GM19240 (cell line): ENCODE data around the gene TNN.

Source experiments
- DNase-seq: peaks from one replicate; pipeline ENCODE4 v3.0.0; 2011; ENCODE audit warnings: low spot score; ENCODE audit not compliant: insufficient read length

Gene TNN

DNA sequence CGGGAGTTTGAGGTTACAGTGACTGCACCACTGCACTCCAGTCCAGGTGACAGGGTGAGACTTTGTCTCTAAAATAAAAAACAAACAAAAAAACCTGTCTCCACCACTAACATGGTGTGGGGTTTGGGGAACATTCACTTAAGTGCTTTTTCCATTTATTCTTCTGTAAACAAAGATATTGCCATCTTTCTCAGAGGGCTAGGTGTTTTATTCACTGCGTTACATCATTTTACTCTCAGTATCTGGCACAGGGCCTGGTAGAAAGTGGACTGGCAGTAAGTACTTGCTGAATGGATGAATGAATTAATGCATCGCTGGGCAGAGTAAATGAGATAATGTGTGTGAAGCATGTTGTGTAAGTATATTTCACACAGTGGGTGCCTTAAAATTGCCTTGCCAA lies 104.9 kb downstream of the TNN start:
- DNase-seq, result no peak

DNA sequence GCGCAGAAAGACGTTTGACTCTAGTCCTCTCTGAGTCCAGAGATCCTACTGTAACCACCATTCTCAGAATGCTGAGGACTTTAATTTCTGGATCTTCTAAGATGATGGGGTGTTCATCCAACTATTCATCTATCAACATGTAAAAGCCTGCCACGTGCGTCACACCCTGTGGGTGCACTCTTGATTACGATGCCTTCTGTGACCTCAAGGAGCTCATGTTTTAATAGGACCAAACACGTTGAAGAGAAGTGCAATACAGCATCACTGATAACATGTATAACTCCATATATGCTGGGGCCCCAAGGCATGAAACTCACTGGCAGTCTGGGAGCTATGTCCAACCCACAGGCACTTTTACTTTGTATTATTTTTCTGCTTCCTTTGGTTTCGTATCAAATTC lies 105.9 kb downstream of the TNN start:
- no peak for DNase-seq

DNA sequence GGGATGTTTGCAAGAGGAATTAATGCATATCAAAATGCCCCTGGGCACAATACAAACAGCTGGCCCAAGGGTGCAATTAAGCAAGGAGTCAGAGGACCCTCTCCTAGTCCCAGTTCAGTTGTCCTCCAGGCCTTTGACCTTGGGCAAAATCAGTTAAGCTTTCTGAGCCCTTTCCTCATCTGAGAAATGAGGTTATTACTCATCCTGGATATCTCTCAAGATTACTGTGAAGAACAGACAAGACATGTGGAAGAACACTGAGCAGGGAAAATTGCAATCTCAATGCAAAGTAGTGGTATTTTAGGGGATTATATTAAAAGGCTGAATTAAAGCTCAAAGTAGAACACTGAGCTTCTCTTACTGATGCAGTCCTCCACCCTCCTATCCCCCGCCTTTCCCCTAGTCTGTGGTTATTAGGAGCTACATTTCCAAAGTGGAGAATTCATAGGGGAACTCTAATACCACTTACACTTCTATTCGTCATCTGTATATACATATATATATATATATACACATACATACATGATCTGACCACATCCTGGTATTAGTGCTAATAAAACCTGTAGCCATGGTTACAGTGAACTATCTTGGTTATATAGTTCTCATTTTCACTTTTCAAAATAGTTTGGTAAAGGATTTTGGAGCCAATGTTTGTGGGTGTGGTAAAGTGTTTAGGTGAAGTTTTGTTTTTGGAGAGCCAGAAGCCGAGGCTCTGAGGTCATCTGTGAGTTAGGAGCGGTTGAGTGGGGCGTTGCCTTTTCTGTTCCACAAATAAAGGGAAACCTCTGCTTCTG lies 106.9 kb downstream of the TNN start:
- no peak for DNase-seq

DNA sequence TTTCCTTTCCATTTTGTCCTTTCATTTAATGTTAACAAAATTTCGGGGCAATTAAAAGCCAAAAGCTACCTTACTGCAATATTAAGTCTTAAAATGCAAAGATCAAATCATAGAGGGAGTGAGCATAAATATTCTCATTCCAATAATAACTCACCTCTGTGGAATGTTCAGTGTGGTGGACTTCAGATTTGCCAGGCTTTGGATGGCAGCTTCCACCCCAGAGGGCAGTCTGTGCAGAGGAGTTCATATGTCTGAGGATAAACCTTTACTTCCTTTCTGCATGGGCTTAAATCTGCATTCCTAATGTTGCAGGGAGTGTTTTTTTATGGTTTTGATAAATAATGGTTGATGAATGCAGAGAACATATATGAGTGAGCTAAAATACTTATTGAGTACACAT lies 108.6 kb downstream of the TNN start:
- DNase-seq, result no peak

DNA sequence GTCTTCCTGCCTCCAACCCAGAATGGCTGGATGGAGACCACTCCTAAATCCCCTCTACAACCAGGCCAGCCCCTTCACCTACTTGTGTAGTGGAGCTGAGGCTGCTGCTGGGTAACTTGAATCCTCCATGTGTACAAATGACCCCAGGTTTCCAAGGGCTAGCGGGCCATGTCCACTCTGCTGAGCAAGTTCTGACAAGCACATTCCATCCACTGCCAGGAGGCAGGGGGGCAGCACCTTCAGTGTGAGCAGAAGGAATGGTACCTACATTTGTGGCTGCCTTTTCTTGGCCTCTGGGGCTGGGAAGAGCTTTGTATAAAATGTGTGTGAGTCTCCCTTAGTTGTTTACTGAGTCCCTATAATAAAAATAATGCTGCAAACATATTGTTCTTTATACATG lies 110.4 kb downstream of the TNN start:
- no peak for DNase-seq

DNA sequence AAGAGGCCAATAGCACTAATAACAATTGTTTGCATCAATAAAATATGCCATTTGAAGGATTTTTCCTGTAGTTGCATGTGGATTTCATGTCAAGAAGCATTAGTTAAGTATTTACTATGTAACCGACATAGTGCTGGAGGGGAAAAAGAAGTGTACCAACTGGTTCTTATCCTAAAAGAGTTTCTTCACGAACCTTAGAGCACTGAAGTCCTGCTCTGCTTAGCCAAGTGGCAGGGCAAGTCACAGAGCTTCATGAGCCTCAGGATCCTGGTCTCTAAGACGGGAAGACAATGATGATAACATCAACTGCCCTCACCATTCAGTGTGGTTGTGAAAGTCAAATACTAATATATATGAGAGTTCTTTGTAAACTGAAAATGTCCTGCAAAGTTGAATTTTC lies 110.8 kb downstream of the TNN start:
- DNase-seq, result no peak

DNA sequence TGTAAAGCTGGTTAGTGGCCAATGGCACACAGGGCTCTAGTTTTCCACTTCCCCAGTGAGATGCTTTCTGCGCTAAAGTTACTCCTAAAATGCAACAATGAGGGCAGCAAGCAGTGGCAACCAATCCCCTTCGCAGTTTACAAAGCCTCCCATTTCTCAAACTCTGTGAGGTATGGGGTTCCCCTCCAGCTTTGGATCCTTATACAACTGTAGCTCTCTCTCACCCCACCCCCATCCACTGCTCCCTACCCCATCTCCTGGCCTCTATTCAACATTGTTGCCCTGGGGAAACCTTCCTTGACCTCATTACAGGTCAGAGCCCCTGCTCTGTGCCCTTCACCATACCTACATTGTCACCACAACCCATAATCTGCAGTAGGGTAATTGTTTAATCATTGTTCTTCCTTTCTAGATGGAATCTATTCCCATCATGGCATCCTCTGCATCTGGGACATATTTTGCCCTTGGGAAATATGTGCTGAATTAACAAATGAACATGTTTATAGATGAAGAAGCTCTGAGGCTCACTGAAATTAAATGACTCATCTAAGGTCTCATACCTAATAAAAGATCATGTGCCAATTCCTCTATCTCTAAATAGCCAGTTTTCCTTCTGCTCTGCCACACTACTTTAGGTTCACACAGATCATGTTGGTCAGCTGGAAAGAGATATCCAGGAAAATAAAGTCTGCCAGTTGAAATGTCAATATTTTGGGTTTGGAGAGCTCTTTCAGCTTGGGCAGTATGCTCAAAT lies 112.4 kb downstream of the TNN start:
- no peak for DNase-seq

DNA sequence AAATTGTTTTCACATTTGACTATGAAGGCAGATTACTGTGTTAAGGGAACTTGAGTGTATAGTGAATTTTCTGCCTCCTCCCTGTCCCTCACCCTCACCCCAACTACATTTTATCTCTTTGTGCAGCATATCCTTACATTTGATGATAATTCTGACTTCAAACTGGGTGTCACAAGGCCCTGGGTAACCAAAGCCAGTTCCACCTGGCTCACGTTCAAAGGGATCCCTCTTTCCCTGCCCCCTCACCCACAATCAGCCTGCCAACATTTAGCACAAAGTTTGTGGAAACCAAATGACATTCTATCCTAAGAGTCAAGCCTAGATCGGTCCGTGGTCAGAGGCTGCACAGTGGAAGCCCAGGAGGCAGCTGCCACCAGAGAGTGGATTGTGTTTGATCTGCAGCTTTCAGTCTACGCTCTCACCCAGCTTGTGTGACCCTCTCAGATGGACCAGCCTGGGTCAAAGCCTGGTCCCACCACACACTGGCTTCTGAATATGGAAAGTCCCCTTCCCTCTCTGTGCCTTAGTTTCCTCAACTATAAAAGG lies 114.6 kb downstream of the TNN start:
- DNase-seq, result no peak

DNA sequence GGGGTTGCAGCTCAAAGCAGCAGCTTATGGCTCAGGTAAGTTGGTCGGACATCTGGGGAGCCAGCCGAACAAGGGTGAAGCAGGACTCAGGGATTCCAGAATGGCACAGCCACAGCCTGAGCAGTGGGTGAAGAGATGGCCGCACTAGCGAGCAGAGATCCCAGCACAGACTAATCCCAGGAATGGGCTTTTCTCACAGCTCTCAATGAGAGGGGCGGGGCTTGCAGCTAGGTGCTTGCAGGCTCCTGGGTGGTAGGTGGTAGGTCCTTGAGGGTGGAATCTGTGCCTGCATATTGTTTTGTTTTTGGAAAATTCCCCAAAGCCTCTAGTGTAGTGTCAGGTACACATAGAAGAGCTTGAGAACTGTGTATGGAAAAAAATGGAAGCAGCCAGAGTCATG lies 116.0 kb downstream of the TNN start:
- DNase-seq, result no peak

DNA sequence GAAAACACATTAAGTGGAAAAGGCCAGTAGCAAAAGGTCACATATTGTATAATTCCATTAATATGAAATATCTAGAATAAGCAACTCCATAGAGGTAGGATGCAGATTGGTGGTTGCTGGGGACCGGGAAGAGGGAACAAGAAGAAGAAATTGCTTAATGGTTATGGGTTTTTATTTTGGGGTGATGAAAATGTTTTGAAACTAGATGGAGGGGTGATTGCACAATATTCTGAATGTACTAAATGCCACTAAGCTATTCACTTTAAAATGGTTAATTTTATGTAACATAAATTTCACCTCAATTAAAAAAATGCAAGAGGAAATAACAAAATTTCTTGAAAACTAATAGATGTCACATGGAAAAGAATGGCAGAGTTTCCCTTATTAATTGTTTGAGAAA lies 118.3 kb downstream of the TNN start:
- DNase-seq, result no peak

DNA sequence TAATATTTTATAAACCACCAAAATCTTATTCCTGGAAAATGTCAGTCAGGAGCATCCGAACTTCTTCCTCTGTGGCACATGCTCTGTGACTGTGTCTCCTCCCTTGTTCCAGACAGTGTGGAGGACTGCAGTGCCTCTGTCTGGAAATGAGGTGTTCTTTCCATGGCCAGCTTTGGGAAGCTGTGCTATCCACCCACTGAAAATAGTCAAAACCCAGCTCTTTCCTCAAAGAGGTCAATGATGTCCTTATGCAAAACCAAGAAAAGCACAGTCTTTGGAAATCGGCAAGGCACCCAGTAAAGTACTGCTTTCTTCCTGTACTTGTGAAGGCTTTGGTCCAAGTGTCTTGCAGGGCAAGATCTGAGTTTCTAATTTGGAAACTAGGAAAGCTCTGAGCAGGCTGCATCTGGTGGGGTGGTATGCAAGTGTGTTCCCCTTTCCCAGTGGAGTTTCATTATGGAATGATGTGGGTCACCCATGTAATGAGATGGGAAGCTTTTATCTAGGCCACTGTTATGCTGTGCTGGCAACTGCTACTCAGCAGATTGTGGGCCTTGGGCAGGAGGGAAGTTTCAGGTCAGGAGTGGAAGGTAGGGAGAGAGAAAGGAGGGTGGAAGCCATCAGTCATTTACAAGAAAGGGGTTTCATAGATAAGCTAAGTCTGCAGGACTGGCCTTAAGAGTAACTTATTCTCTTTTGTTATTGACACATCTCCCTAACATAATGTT lies 119.0 kb downstream of the TNN start:
- no peak for DNase-seq

DNA sequence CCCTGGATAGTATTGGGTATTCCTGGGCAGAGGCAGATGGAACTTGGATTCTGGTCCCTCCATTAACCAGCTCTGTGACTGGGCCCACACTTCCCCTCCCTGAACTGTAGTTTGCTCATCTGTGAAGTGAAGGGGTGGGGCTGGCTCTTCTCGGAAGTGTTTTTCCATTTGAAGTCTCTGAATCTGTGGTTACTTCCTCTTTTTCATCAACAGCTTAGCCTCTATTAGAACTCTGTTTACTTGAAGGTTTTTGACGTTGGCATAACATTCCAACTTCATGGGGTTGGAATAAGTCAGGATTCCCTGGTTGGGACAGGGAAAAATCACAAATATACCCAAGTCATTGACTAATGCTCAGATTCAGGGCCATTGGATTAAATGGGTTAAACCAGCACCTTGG lies 121.3 kb downstream of the TNN start:
- DNase-seq, result peak; percentile 50

DNA sequence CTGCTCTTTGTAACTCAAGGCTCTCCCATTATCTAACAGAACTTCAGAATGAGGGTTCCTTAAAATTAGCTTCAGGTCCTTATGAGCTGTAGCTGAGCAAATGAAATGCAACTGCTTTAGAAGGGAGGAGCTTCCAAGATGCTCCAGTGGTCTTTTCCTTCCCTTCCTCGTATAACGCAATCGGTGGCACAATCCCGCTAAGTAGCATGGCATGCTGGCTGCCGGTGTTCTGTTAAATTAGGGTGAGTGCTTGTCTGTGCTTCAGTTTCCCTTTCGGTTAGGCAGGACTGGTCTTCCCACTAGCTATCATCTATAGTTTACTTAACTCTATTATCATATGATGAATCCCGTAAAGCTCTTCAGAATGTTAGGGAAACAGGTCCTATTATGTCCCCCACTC lies 124.0 kb downstream of the TNN start:
- no peak for DNase-seq

DNA sequence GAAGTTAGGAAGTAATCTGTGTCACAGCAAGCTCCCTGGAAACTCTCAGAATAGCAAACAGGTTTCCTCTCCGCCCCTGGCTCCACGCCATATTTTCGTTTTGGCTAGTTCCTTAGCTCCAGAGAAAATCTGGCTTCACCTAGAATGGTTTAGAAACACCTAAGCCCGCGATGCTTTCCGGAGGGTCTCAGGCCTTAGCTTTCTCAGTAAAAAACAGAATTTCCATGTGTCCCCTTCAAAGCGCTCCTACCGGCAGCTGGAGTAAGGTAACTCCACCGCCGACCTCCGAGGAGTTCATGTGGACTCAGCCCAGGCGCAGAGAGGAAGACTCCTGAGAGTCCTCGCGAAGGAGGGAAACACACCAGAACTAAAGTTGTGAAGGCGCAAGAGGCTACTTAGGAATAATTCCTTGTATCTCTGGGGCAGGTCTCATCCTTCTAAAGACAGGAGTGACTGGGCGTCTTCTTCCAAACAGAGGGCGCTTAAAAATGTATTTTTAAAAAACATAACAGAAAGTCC lies 124.5 kb downstream of the TNN start:
- no peak for DNase-seq

DNA sequence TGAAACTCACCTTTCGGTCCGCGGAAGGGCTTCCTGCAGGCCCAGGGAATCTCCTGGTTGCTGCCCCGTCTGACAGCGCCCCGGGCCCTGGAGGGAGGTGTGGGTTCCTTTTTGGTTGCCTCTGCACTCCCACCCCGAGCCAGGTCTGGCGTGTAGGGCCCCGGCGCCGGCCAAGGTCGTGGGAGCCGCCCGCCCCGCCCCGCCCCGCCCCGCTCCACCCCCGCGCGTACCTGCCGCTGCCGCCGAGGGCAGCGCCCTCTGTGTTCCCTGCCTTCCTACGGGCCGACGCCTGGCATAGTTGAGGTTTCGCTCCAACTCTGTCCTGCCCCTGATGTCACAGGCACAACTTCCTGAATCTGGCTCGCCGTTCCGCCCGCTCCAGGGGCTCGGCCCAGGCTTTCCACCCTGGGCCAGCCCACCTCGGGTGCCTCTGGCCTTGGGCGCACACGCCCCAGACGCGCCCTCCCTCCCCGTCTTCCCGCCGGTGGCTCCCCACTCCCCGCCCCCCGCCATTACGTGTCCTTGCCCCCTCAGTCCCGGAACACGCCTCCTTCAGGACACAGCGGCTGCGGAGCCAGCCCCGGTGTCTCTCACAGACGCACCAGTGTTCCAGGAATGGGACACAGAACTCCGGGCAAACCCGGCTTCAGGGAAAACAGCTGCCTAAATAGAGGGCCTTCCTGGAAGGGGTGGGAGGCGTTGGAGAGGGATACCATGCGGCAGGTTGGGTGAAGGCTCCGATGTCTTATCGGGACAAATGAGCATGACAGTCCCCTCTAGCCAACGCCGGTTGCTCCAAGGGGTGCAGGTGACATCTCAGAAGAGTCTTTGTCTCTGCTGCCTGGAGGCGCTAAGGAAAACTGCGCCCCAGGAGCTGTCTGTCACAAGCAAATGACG lies 125.2 kb downstream of the TNN start, which contains the start of gene KIAA0040:
TSS of gene KIAA0040 (minus strand) at position 147 of the 897 bp plus-strand sequence. CDS start 31,763 bp downstream, outside the sequence.
- peak; percentile 35 for DNase-seq

DNA sequence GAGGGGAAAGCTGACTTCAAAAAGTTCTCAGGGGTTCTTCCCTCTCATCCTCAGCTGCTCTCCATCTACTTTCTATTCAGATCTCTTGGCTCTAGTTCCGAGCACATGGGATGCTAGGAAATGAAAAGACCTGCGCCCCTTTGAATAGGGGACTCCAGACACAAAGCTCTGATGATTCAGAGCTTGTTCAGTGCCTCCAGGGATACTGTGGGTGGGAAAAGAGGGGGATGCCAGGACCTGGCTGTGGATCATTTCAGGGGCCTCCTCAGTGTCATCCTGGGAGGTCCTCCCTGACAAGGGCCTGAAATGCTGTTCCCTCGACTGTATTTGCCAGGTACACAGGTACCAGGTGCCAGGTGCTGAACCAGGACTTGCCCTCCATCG lies 125.9 kb downstream of the TNN start:
- DNase-seq, result no peak

DNA sequence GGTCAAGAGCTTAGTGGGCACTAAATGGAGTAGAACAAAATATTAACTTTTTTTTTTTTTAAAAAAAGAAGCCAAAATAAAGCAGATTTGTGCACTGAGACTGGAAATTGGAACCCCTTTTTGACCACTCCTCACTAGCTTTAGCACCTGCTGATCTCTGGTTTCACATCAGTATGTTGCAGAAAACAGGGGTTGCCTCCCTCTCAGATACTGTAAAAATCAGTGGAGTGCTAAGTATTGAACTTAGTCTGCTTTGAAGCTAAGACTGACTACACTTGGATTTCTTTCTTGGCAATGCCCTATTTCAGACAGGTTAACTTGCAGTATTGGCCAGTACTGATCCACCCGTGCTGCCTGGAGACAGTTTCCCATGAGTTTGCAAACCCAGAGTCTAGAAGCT lies 127.6 kb downstream of the TNN start:
- no peak for DNase-seq

DNA sequence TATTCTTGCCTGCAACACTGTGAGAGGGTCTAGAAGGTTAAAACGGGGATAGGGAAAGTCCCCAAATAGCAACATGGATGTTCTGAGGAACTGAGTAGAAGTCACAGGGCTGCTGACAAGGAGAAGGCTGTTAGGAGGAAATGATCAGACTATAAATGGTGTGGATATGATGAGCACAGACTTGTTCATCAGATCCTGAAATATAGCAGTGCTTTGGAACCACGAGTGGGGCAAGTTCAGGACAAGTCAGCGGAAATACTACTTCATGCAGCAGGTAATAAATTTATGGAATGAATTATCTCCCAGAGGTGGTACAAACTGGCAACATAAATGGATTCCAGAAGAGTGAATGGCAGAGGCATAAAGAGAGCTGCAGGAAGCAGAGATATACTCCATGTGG lies 128.2 kb downstream of the TNN start:
- no peak for DNase-seq

DNA sequence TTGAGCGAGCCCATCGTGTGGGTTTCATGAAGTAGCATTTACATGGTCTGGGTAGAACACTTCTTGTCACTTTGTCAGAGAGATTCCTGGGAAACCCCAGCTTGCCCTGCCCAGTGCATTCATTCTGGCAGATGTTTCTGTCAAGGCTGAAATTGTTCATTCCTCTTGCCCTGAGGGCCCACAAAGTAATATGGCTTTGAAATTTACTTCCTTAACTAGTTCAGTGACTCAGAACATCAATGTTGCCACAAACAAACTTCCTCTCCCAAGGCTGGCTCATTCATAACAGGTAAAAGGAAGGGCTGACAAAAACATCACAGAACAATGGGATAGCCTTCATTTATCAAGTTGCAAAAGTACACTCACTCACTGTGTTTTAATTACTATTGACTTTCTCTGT lies 129.9 kb downstream of the TNN start:
- no peak for DNase-seq
